Gastroesophageal sphincter (tissue), 4 donors: Measurements from ENCODE around the gene MMEL1. TPM values are rescaled to one million over a fixed set of nuclear protein-coding genes. Genes with fewer than 3 reads are reported as not detected.
"Not testable (repeated sequence)": the region's sequence is repeated elsewhere in the genome, so short reads cannot be mapped to it uniquely, and the experiment has no call there.

Experiments
- ATAC-seq: fragments of 150-250 bp; one replicate; pipeline ENCODE4 v1.9.1; 2016; ENCODE audit warnings: mild to moderate bottlenecking, moderate library complexity
- H3K27ac ChIP-seq, 4 donors: fragments of 200-600 bp; sonication (generic) in 3 of 4; 1 replicate in 3 of 4; 2 replicates in 1 of 4; pipeline ENCODE4 v1.5.1; 2016 to 2019
- H3K27me3 ChIP-seq: fragments of 200-600 bp; sonication (generic); one replicate; pipeline ENCODE4 v1.5.1; 2019
- H3K36me3 ChIP-seq, 2 donors: fragments of 200-600 bp; sonication (generic); one replicate each; pipeline ENCODE4 v1.5.1; 2019; ENCODE audit warnings: control low read depth in 1 of 2
- H3K4me1 ChIP-seq, 3 donors: fragments of 200-600 bp; sonication (generic); 1 replicate in 2 of 3; 2 replicates in 1 of 3; pipeline ENCODE4 v1.5.1; 2016 to 2019; ENCODE audit warnings: control low read depth in 2 of 3
- H3K4me3 ChIP-seq, 2 donors: fragments of 200-600 bp; sonication (generic); one replicate each; pipeline ENCODE4 v1.5.1; 2019; ENCODE audit warnings: mild to moderate bottlenecking in 1 of 2, moderate library complexity in 1 of 2
- H3K9me3 ChIP-seq, 3 donors: fragments of 200-600 bp; sonication (generic); one replicate each; pipeline ENCODE4 v1.5.1; 2017 to 2019; ENCODE audit warnings: control low read depth in 2 of 3
- EP300 ChIP-seq: sonication (generic); formaldehyde crosslinking; IDR thresholded peaks from one replicate; pipeline ENCODE4 v1.6.1; 2017; ENCODE audit warnings: antibody characterized with exemption, mild to moderate bottlenecking
- POLR2A ChIP-seq, 2 donors: fragments of 450-650 bp; IDR thresholded peaks; one replicate each; pipeline ENCODE4 v1.6.1; 2017; ENCODE audit warnings: antibody characterized with exemption in 2 of 2, mild to moderate bottlenecking in 2 of 2, moderate library complexity in 1 of 2
- POLR2AphosphoS5 ChIP-seq: sonication (generic); formaldehyde crosslinking; IDR thresholded peaks from one replicate; pipeline ENCODE4 v1.6.1; 2017; ENCODE audit warnings: antibody characterized with exemption
- WGBS, 2 donors: methylation state at CpG; one replicate each; pipeline ENCODE4 v1.1.5; 2018; ENCODE audit warnings: low coverage in 1 of 2; 5-methylcytosine and 5-hydroxymethylcytosine counted together
- total RNA-seq, 4 donors: library from RNA; depleted of rRNA; stranded (reverse); fragments of >200 nt; gene quantifications; one replicate each; pipeline ENCODE4 v1.1.0, GENCODE V29; 2016
- TF ChIP-seq, protein P1 (sequence below), 4 experiments: fragments of 200-600 bp in 2 of 4; fragments of 450-650 bp in 2 of 4; sonication (generic) in 1 of 4; IDR thresholded peaks; one replicate each; pipeline ENCODE4 v1.5.1; 2017 to 2019; ENCODE audit warnings: antibody characterized with exemption in 4 of 4, mild to moderate bottlenecking in 2 of 4, moderate library complexity in 2 of 4

MMEL1 gene
- total RNA-seq, 4 donors from 2014 or later: 1.4 to 3.9 (median 2.1) TPM; not detected in 1

DNA sequence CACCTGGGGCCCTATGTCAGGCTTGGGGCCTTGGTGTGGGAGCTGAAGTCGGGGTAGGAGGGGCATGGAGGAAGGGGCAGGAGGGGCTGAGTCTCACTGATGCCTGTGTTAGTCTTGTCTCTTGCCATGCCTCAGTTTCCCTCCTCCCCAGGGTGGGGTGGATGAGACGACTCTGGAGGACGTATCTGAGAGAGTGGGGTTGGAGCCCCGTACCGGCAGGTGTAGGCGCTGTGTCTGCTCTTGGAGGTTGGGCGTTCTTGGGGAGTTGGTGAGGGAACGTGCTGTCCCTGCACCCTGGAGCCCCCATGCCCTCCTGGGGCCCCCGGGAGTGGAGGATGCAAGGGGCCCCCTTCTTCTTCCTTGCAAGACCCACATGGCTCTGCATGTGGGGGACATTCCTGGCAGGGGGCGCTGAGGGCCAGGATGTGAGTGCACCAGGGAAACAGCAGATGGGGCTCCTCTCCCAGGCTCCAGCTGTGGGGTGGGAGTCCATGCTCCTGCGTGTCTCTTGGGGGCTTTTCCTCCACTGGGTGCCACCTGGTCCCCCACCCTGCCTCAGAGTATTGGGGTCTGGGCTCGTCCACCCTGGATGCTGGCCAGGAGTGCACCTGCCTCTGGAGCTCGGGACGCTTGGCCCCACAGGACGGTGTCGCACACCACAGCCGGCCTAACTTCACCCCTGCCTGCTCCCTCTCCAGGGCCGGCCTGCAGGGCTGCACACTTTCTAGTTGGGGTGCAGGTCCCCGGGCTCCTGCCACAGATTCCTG is 78.0 kb downstream of the MMEL1 start:
- H3K27ac ChIP-seq: peak overlapping the region in 3 of 4 donors; percentile 84 to 90 (median 87)
- H3K27me3 ChIP-seq: peaks cover 5% of the 10 kb centered on the region
- H3K9me3 ChIP-seq: no peaks in the 10 kb centered on the region
- no peak for ATAC-seq
- WGBS, 2 donors: no CpG with 5 or more reads among the region's 19 CpGs
- peak overlapping the region in 1 of 2 donors; percentile 58 for H3K4me3 ChIP-seq
- TF ChIP-seq POLR2AphosphoS5 (no peak), EP300 (no peak), POLR2A (IDR thresholded peaks at IDR 0.05) (no peak)
- TF ChIP-seq, protein P1, sequence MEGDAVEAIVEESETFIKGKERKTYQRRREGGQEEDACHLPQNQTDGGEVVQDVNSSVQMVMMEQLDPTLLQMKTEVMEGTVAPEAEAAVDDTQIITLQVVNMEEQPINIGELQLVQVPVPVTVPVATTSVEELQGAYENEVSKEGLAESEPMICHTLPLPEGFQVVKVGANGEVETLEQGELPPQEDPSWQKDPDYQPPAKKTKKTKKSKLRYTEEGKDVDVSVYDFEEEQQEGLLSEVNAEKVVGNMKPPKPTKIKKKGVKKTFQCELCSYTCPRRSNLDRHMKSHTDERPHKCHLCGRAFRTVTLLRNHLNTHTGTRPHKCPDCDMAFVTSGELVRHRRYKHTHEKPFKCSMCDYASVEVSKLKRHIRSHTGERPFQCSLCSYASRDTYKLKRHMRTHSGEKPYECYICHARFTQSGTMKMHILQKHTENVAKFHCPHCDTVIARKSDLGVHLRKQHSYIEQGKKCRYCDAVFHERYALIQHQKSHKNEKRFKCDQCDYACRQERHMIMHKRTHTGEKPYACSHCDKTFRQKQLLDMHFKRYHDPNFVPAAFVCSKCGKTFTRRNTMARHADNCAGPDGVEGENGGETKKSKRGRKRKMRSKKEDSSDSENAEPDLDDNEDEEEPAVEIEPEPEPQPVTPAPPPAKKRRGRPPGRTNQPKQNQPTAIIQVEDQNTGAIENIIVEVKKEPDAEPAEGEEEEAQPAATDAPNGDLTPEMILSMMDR (IDR thresholded peaks at IDR 0.05): peak in 2 of 4 experiments; percentile 13 to 39
- peaks cover 0 to 19% of the 10 kb centered on the region in 2 donors for H3K36me3 ChIP-seq
- peaks cover 0 to 63% (median 18%) of the 10 kb centered on the region in 3 donors for H3K4me1 ChIP-seq

DNA sequence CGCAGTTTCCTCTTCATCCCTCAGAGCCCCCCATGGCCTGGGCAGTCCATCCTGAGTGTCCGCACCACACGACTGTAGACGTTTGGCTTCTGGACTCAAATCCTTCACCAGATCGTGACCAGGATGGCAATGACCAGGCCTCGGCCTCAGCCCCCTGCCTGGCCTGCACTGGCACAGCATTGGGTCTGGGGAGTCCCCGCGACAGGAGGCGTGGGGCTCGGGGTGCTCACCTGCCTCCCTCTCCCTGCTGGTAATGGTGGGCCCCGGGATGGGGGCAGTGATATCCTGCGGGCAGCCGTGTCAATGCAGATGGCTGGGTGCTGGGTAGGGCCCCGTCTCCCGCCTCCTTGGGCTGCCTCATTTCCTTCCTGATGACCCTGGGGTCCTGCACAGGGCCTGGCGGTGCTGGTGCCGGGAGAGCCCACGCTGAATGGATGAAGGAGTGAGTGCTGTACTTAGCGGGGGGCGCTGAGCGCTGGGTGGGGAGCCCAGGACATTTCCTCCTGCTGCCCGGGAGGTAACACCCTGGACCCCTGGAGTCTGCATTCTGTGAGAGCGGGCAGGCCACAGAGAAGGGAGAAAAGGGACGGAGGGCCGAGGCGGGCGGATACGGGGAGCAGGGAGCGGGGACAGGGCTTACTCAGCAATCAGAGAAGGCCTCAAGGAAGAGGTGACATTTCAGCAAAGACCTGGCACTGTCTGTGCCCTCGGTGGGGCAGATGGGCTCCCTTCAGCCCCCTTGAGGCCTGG is 78.8 kb downstream of the MMEL1 start:
- peaks cover 5% of the 10 kb centered on the region for H3K27me3 ChIP-seq
- TF ChIP-seq EP300 (no peak), POLR2AphosphoS5 (no peak), POLR2A (IDR thresholded peaks at IDR 0.05) (no peak)
- TF ChIP-seq, protein P1 (IDR thresholded peaks at IDR 0.05): no peak
- no peak for ATAC-seq
- peak overlapping the region in 1 of 4 donors; percentile 90 for H3K27ac ChIP-seq
- no peak overlapping the region for H3K4me3 ChIP-seq
- no peaks in the 10 kb centered on the region for H3K9me3 ChIP-seq
- 67% methylated on average over 1 of the region's 30 CpGs; no CpG with 5 or more reads in 1 of the 2 donors for WGBS, 2 donors
- H3K4me1 ChIP-seq: peaks cover 0 to 63% (median 22%) of the 10 kb centered on the region in 3 donors
- peaks cover 0 to 12% of the 10 kb centered on the region in 2 donors for H3K36me3 ChIP-seq

DNA sequence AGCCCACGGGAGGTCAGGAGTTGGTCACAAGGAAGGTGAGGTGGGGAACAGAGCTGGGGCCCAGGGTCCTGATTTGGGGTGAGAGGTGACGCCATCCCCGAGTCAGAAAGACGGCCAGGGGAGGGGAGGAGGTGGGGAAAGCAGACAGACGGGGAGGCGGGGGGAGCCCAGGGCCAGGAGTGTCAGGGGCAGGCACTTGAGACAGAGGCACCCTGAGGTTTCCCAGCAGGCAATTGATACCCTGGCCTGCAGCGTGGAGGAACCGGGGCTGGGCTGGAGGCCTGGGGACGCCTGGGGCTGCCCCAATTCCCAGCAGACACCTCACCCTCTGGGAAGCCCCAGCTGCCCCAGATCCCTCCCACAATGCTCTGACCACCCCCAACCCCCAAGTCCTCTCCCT is 79.7 kb downstream of the MMEL1 start:
- not testable (repeated sequence) for ATAC-seq

DNA sequence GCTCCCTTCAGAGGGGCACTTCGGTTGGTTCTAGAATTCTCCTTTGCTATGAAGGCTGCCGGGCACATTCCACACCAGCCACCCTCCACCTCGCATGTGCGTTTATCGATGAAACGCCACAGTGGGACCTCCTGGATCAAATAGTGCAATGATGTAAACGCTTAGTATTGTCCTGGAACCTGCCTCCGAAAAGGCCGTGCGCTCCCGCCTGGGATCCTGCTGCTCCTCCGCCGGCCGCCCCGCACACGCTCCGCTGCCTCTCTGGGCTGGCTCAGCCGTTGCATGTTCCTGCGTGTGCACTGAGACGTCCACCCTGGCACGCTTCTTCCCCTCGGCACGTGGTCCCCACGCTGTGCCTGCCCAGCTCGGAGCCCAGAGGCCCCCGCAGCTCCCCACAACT is 80.6 kb downstream of the MMEL1 start:
- no peak for ATAC-seq
- no peak overlapping the region for H3K27ac ChIP-seq
- TF ChIP-seq EP300: no peak
- no peak for TF ChIP-seq POLR2A (IDR thresholded peaks at IDR 0.05)
- TF ChIP-seq, protein P1 (IDR thresholded peaks at IDR 0.05): no peak
- TF ChIP-seq POLR2AphosphoS5: no peak
- H3K4me3 ChIP-seq: no peak overlapping the region
- no peaks in the 10 kb centered on the region for H3K36me3 ChIP-seq
- WGBS, 2 donors: 60% methylated on average over 1 of the region's 26 CpGs; no CpG with 5 or more reads in 1 of the 2 donors
- peaks cover 0 to 63% (median 24%) of the 10 kb centered on the region in 3 donors for H3K4me1 ChIP-seq
- no peaks in the 10 kb centered on the region for H3K9me3 ChIP-seq
- peaks cover 13% of the 10 kb centered on the region for H3K27me3 ChIP-seq

More for the DNA sequence above, 79.7 kb downstream of the MMEL1 start:
- not testable (repeated sequence) for H3K4me3 ChIP-seq, H3K27ac ChIP-seq, H3K9me3 ChIP-seq, H3K36me3 ChIP-seq, H3K27me3 ChIP-seq
- WGBS, 2 donors: 80% methylated on average over 1 of the region's 9 CpGs; no CpG with 5 or more reads in 1 of the 2 donors
- H3K4me1 ChIP-seq: peaks cover 0 to 63% (median 23%) of the 10 kb centered on the region in 3 donors

DNA sequence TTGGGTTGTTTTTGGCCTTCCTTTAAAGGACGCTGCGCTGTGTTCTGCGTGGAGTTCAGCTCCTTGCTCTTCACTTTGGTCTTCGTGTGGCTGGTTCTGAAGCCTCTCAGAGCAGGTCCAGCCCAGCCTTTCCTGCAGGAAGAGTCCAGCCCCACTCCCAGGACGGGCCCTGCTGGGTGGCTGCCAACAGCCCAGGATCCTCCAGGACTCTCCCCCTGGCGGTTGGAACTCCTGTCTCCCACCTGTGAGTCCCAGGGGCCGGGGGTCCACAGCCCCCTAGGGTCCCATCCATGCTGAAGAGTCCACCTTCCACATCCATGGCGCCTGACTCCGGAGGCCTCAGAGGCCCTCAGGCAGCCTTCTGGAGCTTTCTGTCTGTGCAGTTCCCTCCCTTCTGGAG is 81.3 kb downstream of the MMEL1 start:
- Histone ChIP-seq H3K27ac (peak overlapping the region in 2 of 4 donors; percentile 41 to 44), H3K27me3 (peaks cover 19% of the 10 kb centered on the region), H3K4me1 (peaks cover 0 to 63% (median 22%) of the 10 kb centered on the region in 3 donors)
- not testable (repeated sequence) for H3K9me3 ChIP-seq, H3K4me3 ChIP-seq, ATAC-seq, H3K36me3 ChIP-seq
- 78 to 89% methylated on average over 3 to 4 of the region's 9 CpGs for WGBS, 2 donors

DNA sequence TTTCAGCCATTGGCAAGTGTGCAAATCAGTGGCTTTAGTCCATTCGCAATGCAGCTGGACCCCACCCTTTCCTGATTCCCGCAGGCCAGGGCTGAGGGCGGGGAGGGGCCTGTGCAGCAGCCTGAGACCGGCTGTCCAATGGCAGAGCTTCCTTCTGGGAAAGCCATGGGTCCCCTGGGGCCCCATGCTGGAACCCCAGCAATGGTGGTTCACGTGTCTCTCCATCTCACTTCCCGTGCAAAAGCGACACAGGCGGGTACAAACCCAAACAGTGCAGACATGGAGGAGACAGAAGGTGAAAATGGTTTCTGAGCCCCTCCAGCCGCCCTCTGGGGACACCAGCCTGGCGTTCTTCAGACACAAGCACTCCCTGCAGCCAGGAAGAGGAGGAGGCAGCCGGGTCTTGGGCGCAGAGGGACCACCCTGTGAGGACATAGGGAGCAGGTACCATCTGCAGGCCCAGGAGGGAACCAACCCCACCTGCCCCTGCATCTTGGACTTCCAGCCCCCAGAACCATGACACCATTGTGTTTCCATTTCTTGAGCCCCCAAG is 82.4 kb downstream of the MMEL1 start:
- H3K9me3 ChIP-seq, H3K36me3 ChIP-seq, ATAC-seq: not testable (repeated sequence)
- 81% methylated on average over 3 of the region's 12 CpGs; no CpG with 5 or more reads in 1 of the 2 donors for WGBS, 2 donors
- Histone ChIP-seq H3K4me1 (peaks cover 0 to 66% (median 33%) of the 10 kb centered on the region in 3 donors), H3K27me3 (peaks cover 31% of the 10 kb centered on the region), H3K27ac (peak overlapping the region in 3 of 4 donors; percentile 41 to 88 (median 61)), H3K4me3 (peak overlapping the region in 1 of 2 donors; percentile 23)

DNA sequence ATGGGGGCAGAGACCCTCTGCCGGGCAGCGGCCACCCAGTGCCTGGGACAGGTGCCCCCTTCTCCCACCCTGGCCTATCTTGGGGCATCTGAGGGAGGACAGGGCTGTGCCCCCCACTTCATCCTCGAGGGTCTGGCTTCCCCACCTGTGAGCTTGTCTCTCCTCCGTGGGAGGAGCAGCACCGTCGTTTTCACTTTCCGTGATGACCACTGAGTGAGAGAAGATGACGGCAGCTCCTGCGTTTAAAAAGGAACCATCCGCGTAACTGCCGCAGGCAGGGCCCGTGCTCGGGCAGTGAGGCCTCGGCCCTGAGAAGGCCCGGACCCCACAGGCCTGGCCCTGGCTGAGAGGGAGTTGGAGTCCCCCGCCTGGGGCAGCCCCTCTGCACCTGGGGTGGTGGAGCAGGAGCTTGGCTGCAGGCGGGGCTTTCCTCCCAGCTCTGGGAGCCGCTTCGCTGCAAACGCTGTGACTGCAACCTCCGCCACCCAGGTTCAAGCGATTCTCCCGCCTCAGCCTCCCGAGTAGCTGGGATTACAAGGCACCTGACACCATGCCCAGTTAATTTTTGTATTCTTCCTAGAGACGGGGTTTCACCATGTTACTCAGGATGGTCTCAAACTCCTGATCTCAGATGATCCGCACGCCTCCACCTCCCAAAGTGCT is 83.3 kb downstream of the MMEL1 start:
- H3K4me1 ChIP-seq: peaks cover 0 to 66% (median 33%) of the 10 kb centered on the region in 3 donors

More for the DNA sequence above, 83.3 kb downstream of the MMEL1 start:
- H3K9me3 ChIP-seq, H3K36me3 ChIP-seq, ATAC-seq: not testable (repeated sequence)
- peak overlapping the region in 1 of 2 donors; percentile 61 for H3K4me3 ChIP-seq
- peaks cover 39% of the 10 kb centered on the region for H3K27me3 ChIP-seq
- no CpG with 5 or more reads among the region's 28 CpGs for WGBS, 2 donors
- peak overlapping the region; percentile 61 to 90 (median 88) for H3K27ac ChIP-seq
